Stimulated activated CD4-positive, alpha-beta T cell treated with anti-CD3 and anti-CD28 coated beads, Interleukin-4, amount 100 ng/mL, for 4 hours (primary cell): Measurements from ENCODE around the gene RET.

Source experiments
- DNase-seq, 2 experiments: peaks; one replicate each; pipeline ENCODE4 v3.0.0-alpha.2; 2020

The RET gene

GRCh38 chr10:43177595-43177994 lies 100.7 kb downstream of the RET start:
- DNase-seq: no peak
